Fibroblast of pulmonary artery (primary cell): ENCODE data around the gene HDAC4.

Experiments
- DNase-seq: peaks from one replicate; pipeline ENCODE4 v3.0.0-alpha.2; 2010; ENCODE audit warnings: low read depth
- H3K4me3 ChIP-seq: replicated peaks from 2 replicates; pipeline ENCODE4 v1.5.1; 2011; ENCODE audit warnings: low read depth, mild to moderate bottlenecking, control low read depth, low read length, moderate library complexity
- TF ChIP-seq, protein P1 (sequence below): IDR thresholded peaks from 2 replicates; pipeline ENCODE4 v1.5.1; 2011; ENCODE audit warnings: mild to moderate bottlenecking, control low read depth, low read length, inconsistent platforms; ENCODE audit errors: missing control alignments

Gene HDAC4

DNA sequence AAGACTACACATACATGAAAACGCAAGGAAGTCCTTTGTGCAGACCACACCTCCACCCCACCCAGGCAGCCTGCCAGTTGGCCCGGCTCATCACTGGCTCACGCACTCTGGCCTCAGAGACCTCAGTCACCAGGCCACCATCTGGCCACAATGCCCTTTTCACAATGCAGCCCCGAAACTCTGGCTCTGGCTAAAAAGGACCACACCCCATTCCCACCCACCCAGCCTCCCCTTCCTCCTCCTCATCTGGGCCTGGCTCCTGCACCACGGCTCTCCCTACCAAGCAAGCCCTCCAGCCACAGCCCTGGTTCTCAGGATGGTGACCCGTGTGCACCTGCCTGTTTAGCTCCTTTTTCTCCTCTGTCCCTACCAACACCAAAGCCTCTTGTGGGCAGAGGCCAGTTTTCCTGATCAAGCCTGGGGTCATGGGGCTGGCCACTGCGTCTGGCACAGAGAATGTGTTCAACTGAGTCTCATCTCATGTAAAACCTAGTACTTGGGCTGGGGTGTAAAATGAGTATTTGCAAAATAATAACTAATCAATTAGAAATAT, 7.4 kb downstream of the HDAC4 start:
- TF ChIP-seq, protein P1, sequence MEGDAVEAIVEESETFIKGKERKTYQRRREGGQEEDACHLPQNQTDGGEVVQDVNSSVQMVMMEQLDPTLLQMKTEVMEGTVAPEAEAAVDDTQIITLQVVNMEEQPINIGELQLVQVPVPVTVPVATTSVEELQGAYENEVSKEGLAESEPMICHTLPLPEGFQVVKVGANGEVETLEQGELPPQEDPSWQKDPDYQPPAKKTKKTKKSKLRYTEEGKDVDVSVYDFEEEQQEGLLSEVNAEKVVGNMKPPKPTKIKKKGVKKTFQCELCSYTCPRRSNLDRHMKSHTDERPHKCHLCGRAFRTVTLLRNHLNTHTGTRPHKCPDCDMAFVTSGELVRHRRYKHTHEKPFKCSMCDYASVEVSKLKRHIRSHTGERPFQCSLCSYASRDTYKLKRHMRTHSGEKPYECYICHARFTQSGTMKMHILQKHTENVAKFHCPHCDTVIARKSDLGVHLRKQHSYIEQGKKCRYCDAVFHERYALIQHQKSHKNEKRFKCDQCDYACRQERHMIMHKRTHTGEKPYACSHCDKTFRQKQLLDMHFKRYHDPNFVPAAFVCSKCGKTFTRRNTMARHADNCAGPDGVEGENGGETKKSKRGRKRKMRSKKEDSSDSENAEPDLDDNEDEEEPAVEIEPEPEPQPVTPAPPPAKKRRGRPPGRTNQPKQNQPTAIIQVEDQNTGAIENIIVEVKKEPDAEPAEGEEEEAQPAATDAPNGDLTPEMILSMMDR: no peak
- no peak overlapping the region for H3K4me3 ChIP-seq
- DNase-seq: peak; percentile 13

DNA sequence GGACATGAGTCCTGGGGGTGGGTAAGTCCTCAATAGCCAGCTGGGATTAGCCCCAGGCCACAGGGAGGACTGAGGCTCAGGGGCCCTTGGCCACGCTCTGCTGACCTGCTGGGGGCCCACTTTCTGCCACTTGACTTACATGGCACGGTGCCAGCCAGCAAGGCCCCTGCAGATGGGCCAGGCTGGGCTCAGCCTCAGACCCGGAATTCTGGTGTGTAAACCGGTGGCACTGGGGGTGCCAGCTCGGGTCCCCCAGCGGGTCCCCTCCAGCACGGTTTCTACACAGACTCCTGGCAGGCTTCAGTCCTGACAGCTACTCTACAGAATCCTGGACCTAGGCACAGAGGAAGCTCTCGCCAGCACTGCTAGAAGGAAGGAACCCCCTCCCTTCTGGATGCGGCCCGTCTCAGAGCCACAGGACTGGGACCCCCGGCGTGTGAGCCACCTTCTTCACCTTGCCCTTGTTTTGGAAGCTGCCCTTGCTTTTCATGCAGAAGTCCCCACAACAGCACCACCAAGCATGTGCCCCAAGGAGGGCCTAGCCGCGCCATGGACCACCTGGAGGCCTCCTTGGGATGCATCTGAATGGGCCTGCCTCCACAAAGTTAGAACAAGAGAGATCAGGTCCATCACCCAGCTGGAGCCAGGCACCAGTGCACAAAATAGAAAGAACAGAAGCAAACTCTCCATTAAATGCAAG, 8.0 kb downstream of the HDAC4 start:
- H3K4me3 ChIP-seq: no peak overlapping the region
- DNase-seq: no peak
- TF ChIP-seq, protein P1: no peak

- no peak overlapping the region for H3K4me3 ChIP-seq
- DNase-seq: no peak
- TF ChIP-seq, protein P1: no peak
Measured at GRCh38 chr2:239392072-239392357, 8.8 kb downstream of the HDAC4 start.

DNA sequence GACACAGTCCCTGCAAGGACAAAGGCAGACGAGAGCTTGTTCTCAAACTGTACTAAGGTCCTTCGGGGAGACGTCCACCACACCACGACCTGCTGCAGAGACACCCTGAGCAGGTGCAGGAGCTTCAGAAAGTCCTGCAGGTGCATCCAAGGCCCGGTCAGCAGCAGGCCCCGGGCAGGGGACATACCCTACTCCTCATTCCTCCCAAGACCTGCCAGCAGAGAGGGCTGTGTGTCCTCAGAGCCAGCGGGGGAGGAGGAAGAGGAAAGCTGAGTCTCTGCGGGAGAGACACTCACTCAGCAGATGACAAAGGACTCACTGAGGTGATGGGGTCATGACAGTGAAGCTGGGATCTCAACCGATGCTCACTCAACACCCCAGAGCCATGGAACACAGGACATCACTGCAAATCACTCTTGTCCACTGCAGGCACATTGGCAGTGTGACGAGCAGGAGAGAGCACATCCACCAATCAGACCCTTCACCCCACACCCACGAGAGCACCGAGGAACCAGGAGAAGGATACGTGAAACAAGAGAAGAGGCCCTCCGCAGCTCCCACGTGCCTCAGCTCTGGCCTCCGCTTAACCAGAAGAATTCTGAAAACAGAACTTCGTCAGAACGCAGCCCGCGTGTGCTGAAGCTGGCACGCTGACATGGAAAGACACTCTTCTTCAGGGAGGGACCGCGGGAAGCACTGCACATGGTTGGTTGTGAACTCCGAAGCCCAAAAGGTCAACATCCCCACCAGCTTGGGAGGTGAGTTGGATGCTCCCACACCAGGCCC, 9.3 kb downstream of the HDAC4 start:
- H3K4me3 ChIP-seq: no peak overlapping the region
- TF ChIP-seq, protein P1: no peak
- no peak for DNase-seq

DNA sequence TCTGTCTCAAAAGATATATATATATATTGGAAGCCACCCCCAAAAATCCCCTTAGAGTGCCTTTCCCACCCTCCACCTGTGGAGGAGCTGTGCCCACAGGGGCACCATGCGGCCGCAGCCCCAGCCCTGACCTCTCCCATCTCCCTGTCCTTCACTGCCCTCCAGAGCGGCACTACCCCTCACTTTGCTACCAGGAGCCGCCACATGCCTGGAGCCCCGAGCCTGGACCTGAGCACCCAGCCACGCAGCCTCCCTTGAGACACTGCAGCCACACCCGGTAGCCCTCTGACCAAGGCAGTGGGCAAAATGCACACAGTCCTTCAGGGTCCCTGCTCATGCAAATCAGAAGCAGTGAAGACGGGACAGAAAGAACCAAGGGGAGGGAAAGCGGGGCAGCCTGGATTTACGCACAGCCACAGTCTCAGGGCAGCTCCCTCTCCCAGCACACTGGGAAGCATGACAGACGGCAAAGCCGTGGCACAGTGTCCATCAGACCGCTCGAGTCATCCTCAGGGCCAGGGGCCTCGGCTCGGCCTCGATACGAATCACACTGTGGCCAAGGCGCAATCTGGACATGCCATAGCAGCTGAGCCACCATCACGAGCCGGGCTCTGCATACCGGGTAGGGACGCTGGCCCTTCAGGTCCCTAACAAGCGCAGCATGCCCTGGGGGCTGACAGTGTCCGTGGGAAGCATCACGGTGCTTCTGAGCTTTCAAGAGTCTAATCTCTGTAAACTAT, 10.1 kb downstream of the HDAC4 start:
- no peak for DNase-seq
- no peak overlapping the region for H3K4me3 ChIP-seq
- TF ChIP-seq, protein P1: no peak

DNA sequence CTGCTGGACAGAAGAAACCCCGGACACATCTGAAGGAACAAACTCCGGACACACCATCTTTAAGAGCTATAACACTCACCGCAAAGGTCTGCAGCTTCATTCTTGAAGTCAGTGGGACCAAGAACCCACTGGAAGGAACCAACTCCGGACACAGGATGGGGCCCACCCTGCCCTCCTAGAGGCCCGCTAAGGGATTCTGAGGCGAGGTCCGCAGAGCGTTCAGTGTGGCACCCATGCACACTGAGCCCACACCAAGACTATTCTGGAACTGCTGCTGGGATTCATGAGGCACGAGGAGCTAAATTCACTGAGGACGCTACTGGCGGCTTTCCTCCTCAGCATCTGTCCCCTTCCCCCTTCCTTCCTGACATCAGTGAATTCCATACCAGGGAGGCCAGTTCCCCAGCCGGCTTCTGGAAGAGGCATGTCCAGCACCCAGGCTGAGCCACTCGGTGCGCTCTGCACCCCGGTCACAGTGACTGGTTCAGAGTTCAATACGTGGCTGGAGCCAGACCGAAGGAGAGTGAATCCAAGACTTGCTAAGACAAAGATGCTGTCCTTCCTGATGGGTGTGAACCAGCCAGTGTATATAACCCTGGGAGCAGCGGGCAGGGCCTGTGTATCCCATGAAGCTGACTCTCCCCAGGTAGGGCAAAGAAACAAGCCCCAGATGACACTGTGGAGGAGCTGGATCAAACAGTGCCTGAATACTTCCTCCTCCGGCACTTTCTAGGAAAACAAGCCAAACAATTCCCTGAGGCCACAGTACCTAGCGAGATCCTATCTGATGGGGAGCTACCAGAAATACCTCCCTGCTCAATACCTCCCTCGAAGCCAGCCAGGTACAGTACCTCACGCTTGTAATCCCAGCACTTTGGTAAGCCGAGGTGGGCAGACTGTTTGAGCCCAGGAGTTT, 11.1 kb downstream of the HDAC4 start:
- H3K4me3 ChIP-seq: no peak overlapping the region
- TF ChIP-seq, protein P1: no peak
- no peak for DNase-seq
